Neural cell (in vitro differentiated cells): ENCODE data around the gene LRRC8B.

Experiments used
- CTCF ChIP-seq: fragments of 450-650 bp; IDR thresholded peaks from 2 replicates; pipeline ENCODE4 v1.5.1; 2014; ENCODE audit warnings: antibody characterized with exemption, mild to moderate bottlenecking, moderate library complexity; ENCODE audit not compliant: poor library complexity, severe bottlenecking
- EP300 ChIP-seq: fragments of 450-650 bp; conservative IDR thresholded peaks from 2 replicates; pipeline ENCODE4 v1.6.1; 2014; ENCODE audit warnings: antibody characterized with exemption, mild to moderate bottlenecking, moderate library complexity; ENCODE audit not compliant: poor library complexity, severe bottlenecking
- POLR2AphosphoS5 ChIP-seq: IDR thresholded peaks from 2 replicates; pipeline ENCODE4 v1.6.1; 2012
- SMC3 ChIP-seq: fragments of 450-650 bp; conservative IDR thresholded peaks from 2 replicates; pipeline ENCODE4 v1.6.1; 2014; ENCODE audit warnings: antibody characterized with exemption, mild to moderate bottlenecking, moderate library complexity; ENCODE audit not compliant: poor library complexity
- TF ChIP-seq, protein P1 (sequence below): IDR thresholded peaks from 2 replicates; pipeline ENCODE4 v1.6.1; 2012; ENCODE audit warnings: borderline replicate concordance

DNA sequence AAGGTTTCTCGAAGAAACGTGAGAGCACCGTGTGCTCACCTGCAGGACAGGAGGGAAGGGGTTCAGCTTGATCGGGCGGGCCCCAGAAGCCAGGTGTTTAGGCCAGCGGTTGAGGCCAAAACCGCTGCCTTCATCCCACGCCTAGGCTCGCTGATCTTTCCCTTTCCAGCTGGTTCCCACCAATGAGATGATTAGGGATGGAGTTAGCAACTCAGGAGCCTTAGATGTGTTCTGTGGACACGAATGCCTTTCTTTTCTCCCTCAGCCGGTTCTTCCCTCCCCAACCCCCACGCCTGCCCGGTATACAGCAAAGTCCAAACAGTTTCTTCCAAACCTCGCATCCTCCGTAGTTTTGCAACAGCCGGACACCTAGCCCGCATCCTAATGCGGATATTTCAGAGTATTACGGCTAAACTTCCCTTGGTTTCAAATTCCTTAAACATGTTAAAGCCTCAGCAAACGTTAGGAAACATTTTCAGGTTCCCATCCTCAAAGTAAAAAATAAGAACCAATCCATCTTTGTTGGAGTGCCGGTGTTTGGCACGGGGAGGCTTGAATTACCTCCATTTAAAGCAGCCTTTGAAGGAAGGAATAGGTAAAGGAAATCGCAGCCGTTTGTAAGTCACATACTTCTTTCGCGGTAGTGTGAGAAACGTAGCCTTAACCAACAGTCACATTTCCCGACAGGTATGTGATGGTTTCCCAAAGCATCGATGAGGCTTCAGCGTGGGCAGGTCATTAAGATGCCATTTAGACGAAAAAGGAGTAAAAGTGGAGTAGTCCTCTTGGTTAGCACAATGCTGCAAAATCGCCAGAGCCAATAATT, 109.4 kb downstream of the LRRC8B start:
- no peak for TF ChIP-seq CTCF
- no peak for TF ChIP-seq EP300
- TF ChIP-seq, protein P1, sequence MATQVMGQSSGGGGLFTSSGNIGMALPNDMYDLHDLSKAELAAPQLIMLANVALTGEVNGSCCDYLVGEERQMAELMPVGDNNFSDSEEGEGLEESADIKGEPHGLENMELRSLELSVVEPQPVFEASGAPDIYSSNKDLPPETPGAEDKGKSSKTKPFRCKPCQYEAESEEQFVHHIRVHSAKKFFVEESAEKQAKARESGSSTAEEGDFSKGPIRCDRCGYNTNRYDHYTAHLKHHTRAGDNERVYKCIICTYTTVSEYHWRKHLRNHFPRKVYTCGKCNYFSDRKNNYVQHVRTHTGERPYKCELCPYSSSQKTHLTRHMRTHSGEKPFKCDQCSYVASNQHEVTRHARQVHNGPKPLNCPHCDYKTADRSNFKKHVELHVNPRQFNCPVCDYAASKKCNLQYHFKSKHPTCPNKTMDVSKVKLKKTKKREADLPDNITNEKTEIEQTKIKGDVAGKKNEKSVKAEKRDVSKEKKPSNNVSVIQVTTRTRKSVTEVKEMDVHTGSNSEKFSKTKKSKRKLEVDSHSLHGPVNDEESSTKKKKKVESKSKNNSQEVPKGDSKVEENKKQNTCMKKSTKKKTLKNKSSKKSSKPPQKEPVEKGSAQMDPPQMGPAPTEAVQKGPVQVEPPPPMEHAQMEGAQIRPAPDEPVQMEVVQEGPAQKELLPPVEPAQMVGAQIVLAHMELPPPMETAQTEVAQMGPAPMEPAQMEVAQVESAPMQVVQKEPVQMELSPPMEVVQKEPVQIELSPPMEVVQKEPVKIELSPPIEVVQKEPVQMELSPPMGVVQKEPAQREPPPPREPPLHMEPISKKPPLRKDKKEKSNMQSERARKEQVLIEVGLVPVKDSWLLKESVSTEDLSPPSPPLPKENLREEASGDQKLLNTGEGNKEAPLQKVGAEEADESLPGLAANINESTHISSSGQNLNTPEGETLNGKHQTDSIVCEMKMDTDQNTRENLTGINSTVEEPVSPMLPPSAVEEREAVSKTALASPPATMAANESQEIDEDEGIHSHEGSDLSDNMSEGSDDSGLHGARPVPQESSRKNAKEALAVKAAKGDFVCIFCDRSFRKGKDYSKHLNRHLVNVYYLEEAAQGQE, result no peak
- peak; percentile 2 for TF ChIP-seq POLR2AphosphoS5
- no peak for TF ChIP-seq SMC3
